CD4-positive, alpha-beta T cell (primary cell): ENCODE data around the gene IKBKG. TPM values are rescaled to one million over a fixed set of nuclear protein-coding genes. Genes with fewer than 3 reads are reported as not detected.
"Not testable (repeated sequence)": the region's sequence is repeated elsewhere in the genome, so short reads cannot be mapped to it uniquely, and the experiment has no call there.

Experiments used
- ATAC-seq: fragments of 200-7000 bp; cut with Tn5 transposase; one replicate; pipeline ENCODE4 v1.10.0; 2022; ENCODE audit warnings: mild to moderate bottlenecking; ENCODE audit not compliant: poor library complexity
- CTCF ChIA-PET: fragments of 350-600 bp; sonication (Branson Sonifier 250); formaldehyde crosslinking; loops from one replicate; lab custom pipeline; 2021; ENCODE audit warnings: antibody characterized with exemption, inconsistent platforms; lab: Charles Lee
- POLR2A ChIA-PET: fragments of 350-600 bp; sonication (Branson Sonifier 250); formaldehyde crosslinking; loops from one replicate; lab custom pipeline; 2021; ENCODE audit warnings: antibody characterized with exemption, inconsistent platforms; lab: Charles Lee
- DNase-seq, 14 experiments: peaks; one replicate each; pipeline ENCODE4 v3.0.0-alpha.2; 2013 to 2020; ENCODE audit warnings: mixed read lengths in 2 of 14
- H3K27ac ChIP-seq, 2 donors: one replicate each; pipeline versions ENCODE4 v1.5.1 to v1.7.0; 2013; ENCODE audit warnings: low read length in 2 of 2, low read depth in 1 of 2, mild to moderate bottlenecking in 1 of 2
- H3K27me3 ChIP-seq, 2 experiments: 1 replicate in 1 of 2; 2 replicates in 1 of 2; pipeline versions ENCODE4 v1.6.1 to v1.7.0; 2013; ENCODE audit warnings: low read length in 2 of 2, control low read depth in 1 of 2, mild to moderate bottlenecking in 1 of 2, moderate library complexity in 1 of 2; ENCODE audit not compliant: insufficient read depth in 2 of 2, control insufficient read depth in 1 of 2
- H3K36me3 ChIP-seq: one replicate; pipeline ENCODE4 v1.6.1; 2013; ENCODE audit warnings: low read length, control low read depth; ENCODE audit not compliant: insufficient read depth
- H3K4me1 ChIP-seq: one replicate; pipeline ENCODE4 v1.6.1; 2013; ENCODE audit warnings: low read length, control low read depth; ENCODE audit not compliant: insufficient read depth
- H3K4me3 ChIP-seq: one replicate; pipeline ENCODE4 v1.5.1; 2013; ENCODE audit warnings: mild to moderate bottlenecking, low read length, moderate library complexity
- H3K9me3 ChIP-seq, 2 experiments: 1 replicate in 1 of 2; 2 replicates in 1 of 2; pipeline versions ENCODE4 v1.6.1 to v1.7.0; 2013; ENCODE audit warnings: low read length in 2 of 2, mild to moderate bottlenecking in 2 of 2, control low read depth in 1 of 2, moderate library complexity in 1 of 2; ENCODE audit not compliant: control insufficient read depth in 1 of 2, insufficient read depth in 1 of 2
- H3K27ac Mint-ChIP-seq: one replicate; pipeline ENCODE4 v1.8.0; 2020; ENCODE audit warnings: mixed read lengths
- H3K27me3 Mint-ChIP-seq: one replicate; pipeline ENCODE4 v1.8.0; 2021; ENCODE audit warnings: mixed read lengths
- H3K36me3 Mint-ChIP-seq: one replicate; pipeline ENCODE4 v1.8.0; 2021; ENCODE audit warnings: low read depth, mixed read lengths
- H3K4me1 Mint-ChIP-seq: one replicate; pipeline ENCODE4 v1.8.0; 2021; ENCODE audit warnings: low read depth, mixed read lengths
- H3K4me3 Mint-ChIP-seq: one replicate; pipeline ENCODE4 v1.8.0; 2020; ENCODE audit warnings: mild to moderate bottlenecking, mixed read lengths
- H3K9me3 Mint-ChIP-seq: one replicate; pipeline ENCODE4 v1.8.0; 2020; ENCODE audit warnings: mixed read lengths
- intact Hi-C, 2 experiments: fragments of 100-400 bp; cut with DNase I in 1 of 2; cut with micrococcal nuclease in 1 of 2; formaldehyde crosslinking; loops; one replicate each; pipeline versions ENCODE4 v1.15.1 to v1.9.0; 2023 to 2025; cut with DNase I, micrococcal nuclease
- polyA plus RNA-seq, 2 donors: library from polyadenylated mRNA; unstranded; fragments of 120-200 nt; gene quantifications; one replicate each; pipeline ENCODE4 v1.2.1, GENCODE V29; 2013
- total RNA-seq, 174 experiments: library from RNA in 2 of 174; stranded (reverse) in 2 of 174; gene quantifications; one replicate each; pipeline ENCODE4 v1.2.3 and lab custom pipeline; 2021 to 2026
- TF ChIP-seq, protein P1 (sequence below): fragments of 200-600 bp; IDR thresholded peaks from one replicate; pipeline ENCODE4 v1.8.0; 2022; ENCODE audit warnings: antibody characterized with exemption, mild to moderate bottlenecking

IKBKG gene, protein sequence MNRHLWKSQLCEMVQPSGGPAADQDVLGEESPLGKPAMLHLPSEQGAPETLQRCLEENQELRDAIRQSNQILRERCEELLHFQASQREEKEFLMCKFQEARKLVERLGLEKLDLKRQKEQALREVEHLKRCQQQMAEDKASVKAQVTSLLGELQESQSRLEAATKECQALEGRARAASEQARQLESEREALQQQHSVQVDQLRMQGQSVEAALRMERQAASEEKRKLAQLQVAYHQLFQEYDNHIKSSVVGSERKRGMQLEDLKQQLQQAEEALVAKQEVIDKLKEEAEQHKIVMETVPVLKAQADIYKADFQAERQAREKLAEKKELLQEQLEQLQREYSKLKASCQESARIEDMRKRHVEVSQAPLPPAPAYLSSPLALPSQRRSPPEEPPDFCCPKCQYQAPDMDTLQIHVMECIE
- total RNA-seq (10 to 100 TPM; 26.2 to 27.2 TPM), total RNA-seq (lab: John Stamatoyannopoulos, UW) (6.8 to 17.3 (median 11.8) reads per million in 172 experiments)
- 24.3 TPM for polyA plus RNA-seq (2013, experiment 1 of 2)
- 32.1 TPM for polyA plus RNA-seq (2013, experiment 2 of 2)

DNA sequence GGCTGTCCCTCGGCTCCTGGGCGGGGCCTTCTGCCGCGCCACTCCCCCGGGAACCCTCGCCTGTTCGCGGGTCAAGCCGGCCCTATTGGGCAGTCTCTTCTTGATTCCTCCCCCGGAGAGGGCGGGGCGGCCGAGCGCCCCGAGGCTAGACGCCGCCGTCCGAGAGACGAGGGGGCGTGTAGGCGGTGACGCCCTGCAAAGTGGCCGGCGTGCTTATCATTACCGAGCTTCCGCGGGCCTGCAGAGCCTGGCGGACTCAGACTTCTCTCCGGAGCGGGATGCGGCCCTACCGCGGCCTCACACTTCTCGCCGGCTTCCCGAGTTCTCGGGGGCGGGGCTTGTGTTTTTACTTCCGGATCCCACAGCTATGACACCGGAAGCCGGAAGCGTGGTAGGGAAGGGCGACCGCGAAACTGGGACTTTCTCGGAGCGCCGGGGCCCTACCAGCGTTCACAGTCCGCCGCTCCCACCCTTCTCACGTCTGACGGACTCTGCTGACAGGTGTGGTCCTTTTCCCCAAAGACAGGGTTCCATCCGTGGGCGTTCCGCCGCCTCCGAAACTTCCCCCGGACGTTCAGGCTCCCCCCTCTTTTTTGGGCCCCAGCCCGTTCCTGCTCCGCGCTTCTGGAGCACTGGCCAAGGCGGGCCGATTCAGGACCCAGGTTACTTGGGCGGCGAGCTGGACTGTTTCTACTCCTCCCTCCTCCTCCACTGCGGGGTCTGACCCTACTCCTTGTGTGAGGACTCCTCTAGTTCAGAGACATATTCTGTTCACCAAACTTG lies at the start of gene IKBKG:
IKBKG (plus strand) TSS at position 376 of the 783 bp plus-strand sequence. CDS start 4,383 bp downstream, outside the sequence.
- Histone ChIP-seq H3K9me3 (no peaks in the 10 kb centered on the region), H3K27ac (peak within 1 kb of the TSS; percentile 81 to 92), H3K4me1 (peaks cover 69% of the 10 kb centered on the region), H3K36me3 (peaks cover 11% of the 10 kb centered on the region), H3K4me3 (peak within 1 kb of the TSS; percentile 88), H3K27me3 (no peaks in the 10 kb centered on the region)
- H3K27ac Mint-ChIP-seq = peak within 1 kb of the TSS; percentile 86
- peaks cover 44% of the 10 kb centered on the region for H3K4me1 Mint-ChIP-seq
- DNase-seq = peak; percentile 76 to 93 (median 84)
- intact Hi-C loops = no loop called here
- peak; percentile 76 for ATAC-seq
- no peaks in the 10 kb centered on the region for H3K9me3 Mint-ChIP-seq
- TF ChIP-seq, protein P1, sequence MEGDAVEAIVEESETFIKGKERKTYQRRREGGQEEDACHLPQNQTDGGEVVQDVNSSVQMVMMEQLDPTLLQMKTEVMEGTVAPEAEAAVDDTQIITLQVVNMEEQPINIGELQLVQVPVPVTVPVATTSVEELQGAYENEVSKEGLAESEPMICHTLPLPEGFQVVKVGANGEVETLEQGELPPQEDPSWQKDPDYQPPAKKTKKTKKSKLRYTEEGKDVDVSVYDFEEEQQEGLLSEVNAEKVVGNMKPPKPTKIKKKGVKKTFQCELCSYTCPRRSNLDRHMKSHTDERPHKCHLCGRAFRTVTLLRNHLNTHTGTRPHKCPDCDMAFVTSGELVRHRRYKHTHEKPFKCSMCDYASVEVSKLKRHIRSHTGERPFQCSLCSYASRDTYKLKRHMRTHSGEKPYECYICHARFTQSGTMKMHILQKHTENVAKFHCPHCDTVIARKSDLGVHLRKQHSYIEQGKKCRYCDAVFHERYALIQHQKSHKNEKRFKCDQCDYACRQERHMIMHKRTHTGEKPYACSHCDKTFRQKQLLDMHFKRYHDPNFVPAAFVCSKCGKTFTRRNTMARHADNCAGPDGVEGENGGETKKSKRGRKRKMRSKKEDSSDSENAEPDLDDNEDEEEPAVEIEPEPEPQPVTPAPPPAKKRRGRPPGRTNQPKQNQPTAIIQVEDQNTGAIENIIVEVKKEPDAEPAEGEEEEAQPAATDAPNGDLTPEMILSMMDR = no peak
- peaks cover 40% of the 10 kb centered on the region for H3K36me3 Mint-ChIP-seq
- no peaks in the 10 kb centered on the region for H3K27me3 Mint-ChIP-seq
- ChIA-PET POLR2A (interaction anchor here (0.7 to 1.9 kb wide), 4 partner anchors 149 to 620 kb away, joined by 3 to 8 read pairs (median 4); partner anchors contain the start of genes HCFC1 and RPL10), CTCF (interaction anchor here (0.5 kb wide), 1 partner anchor 22 kb away, joined by 4 read pairs; no protein-coding TSS in a partner anchor)
- H3K4me3 Mint-ChIP-seq = peak within 1 kb of the TSS; percentile 91

DNA sequence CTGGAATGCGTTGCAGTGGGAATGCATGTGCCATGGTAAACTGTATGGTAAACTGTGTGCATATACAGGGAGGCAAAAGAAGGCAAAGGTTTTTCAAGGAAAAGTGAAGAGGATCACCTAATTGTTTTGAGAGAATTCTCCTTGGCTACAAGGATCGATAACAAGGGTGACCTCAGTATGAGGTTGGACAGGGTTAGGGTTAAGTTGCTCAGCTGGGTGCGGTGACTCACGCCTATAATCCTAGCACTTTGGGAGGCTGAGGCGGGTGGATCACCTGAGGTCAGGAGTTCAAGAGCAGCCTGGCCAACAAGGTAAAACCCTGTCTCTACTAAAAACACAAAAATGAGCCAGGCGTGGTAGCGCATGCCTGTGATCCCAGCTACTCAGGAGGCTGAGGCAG lies 46.0 kb upstream of the IKBKG start:
- POLR2A ChIA-PET = interaction anchor here (1.3 kb wide), 1 partner anchor 15 kb away, joined by 3 read pairs; the partner anchor contains the start of gene FAM3A
- H3K36me3 Mint-ChIP-seq, H3K27me3 ChIP-seq, H3K4me3 Mint-ChIP-seq, H3K4me3 ChIP-seq, CTCF ChIA-PET, DNase-seq, H3K9me3 Mint-ChIP-seq, H3K4me1 Mint-ChIP-seq, intact Hi-C loops, H3K36me3 ChIP-seq, H3K4me1 ChIP-seq, H3K27me3 Mint-ChIP-seq, H3K9me3 ChIP-seq, H3K27ac Mint-ChIP-seq, ATAC-seq, H3K27ac ChIP-seq: not testable (repeated sequence)

DNA sequence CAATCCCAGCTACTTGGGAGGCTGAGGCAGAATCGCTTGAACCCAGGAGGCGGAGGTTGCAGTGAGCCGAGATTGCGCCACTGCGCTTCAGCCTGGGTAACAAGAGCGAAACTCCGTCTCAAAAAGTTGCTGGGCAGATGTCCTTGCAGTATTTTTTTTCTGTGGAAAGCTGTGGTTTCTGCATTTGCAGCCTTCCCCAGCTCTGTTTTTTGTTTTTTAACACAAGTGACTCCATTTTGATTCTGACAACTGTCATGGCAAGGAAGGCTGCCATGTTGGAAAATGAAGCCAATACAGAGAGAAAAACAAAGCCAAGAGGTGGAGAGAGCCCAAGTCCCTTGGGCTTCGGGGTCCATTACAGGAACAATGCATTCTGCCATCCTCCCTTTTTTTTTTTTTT lies 45.3 kb upstream of the IKBKG start:
- ATAC-seq (no peak), DNase-seq (no peak)
- no peak overlapping the region for H3K4me3 ChIP-seq
- ChIA-PET POLR2A (interaction anchor here (1.3 kb wide), 1 partner anchor 14 kb away, joined by 3 read pairs; the partner anchor contains the start of gene FAM3A), CTCF (interaction anchor here (0.7 kb wide), 1 partner anchor 9 kb away, joined by 3 read pairs; no protein-coding TSS in a partner anchor)
- no peak overlapping the region for H3K27ac ChIP-seq
- H3K9me3 ChIP-seq = no peaks in the 10 kb centered on the region
- peaks cover 5% of the 10 kb centered on the region for H3K36me3 Mint-ChIP-seq
- H3K4me1 ChIP-seq = no peaks in the 10 kb centered on the region
- no peak overlapping the region for H3K4me3 Mint-ChIP-seq
- H3K27ac Mint-ChIP-seq = no peak overlapping the region
- H3K4me1 Mint-ChIP-seq = no peaks in the 10 kb centered on the region
- peaks cover 12% of the 10 kb centered on the region for H3K36me3 ChIP-seq
- H3K27me3 ChIP-seq = no peaks in the 10 kb centered on the region
- TF ChIP-seq, protein P1 = no peak
- H3K9me3 Mint-ChIP-seq = no peaks in the 10 kb centered on the region
- no peaks in the 10 kb centered on the region for H3K27me3 Mint-ChIP-seq
- intact Hi-C loops = no loop called here
